Activated naive CD8-positive, alpha-beta T cell treated with anti-CD3 and anti-CD28 coated beads for 36 hours (primary cell): ENCODE measurements around the gene PPP6R1. TPM values are rescaled to one million over a fixed set of nuclear protein-coding genes. Genes with fewer than 3 reads are reported as not detected.

Experiments used
- DNase-seq: peaks from one replicate; pipeline ENCODE4 v3.0.0; 2021
- H3K27ac Mint-ChIP-seq: one replicate; pipeline ENCODE4 v1.8.0; 2022; ENCODE audit warnings: mild to moderate bottlenecking, moderate library complexity, mixed read lengths
- H3K27me3 Mint-ChIP-seq: one replicate; pipeline ENCODE4 v1.8.0; 2022; ENCODE audit warnings: mild to moderate bottlenecking, mixed read lengths
- H3K36me3 Mint-ChIP-seq: one replicate; pipeline ENCODE4 v1.8.0; 2021; ENCODE audit warnings: mild to moderate bottlenecking, mixed read lengths
- H3K4me1 Mint-ChIP-seq: one replicate; pipeline ENCODE4 v1.8.0; 2021; ENCODE audit warnings: mixed read lengths
- H3K4me3 Mint-ChIP-seq: one replicate; pipeline ENCODE4 v1.8.0; 2022; ENCODE audit warnings: mild to moderate bottlenecking, moderate library complexity, mixed read lengths
- H3K9me3 Mint-ChIP-seq: one replicate; pipeline ENCODE4 v1.8.0; 2022; ENCODE audit warnings: mixed read lengths
- total RNA-seq, 2 experiments: library from RNA; stranded (reverse); gene quantifications; one replicate each; pipeline ENCODE4 v1.2.3, GENCODE V29; 2021

The PPP6R1 gene, protein sequence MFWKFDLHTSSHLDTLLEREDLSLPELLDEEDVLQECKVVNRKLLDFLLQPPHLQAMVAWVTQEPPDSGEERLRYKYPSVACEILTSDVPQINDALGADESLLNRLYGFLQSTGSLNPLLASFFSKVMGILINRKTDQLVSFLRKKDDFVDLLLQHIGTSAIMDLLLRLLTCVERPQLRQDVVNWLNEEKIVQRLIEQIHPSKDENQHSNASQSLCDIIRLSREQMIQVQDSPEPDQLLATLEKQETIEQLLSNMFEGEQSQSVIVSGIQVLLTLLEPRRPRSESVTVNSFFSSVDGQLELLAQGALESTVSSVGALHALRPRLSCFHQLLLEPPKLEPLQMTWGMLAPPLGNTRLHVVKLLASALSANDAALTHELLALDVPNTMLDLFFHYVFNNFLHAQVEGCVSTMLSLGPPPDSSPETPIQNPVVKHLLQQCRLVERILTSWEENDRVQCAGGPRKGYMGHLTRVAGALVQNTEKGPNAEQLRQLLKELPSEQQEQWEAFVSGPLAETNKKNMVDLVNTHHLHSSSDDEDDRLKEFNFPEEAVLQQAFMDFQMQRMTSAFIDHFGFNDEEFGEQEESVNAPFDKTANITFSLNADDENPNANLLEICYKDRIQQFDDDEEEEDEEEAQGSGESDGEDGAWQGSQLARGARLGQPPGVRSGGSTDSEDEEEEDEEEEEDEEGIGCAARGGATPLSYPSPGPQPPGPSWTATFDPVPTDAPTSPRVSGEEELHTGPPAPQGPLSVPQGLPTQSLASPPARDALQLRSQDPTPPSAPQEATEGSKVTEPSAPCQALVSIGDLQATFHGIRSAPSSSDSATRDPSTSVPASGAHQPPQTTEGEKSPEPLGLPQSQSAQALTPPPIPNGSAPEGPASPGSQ
- 100 to 1,000 TPM; 226 to 227 TPM for total RNA-seq

DNA sequence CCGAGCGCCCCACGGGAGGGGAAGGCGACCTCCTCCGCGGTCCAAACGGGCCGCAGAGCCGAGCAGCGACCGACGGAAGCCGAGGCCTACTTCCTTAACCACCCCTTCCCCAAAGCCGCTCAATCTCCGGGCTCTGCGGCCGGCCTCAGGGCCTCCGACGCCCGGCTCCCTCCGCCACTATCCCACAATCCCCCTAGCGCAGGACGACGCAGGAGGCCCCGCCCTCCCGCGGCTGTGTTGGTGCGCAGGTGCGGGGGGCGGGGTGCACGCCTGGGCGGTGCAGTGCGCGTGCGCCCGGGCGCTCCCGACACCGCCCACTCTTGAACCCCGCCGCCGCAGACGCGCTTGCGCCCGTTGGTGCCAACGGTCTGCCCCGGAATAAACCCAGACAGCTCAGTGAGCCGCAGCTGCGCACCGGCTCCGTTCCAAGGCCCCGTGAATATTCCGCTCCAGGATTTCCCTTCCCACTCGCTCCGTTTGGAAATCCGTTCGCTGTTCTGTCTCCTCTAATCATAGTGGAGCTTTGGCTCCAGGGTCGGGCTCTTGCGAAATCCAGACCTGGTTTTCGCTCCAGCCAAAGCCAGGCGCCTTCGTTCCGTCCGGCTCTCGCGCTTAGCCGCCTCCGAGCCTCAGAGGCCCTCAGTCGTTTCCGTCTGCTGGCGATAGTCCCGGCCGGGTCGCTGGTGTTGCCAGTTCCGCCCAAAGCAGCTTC is at the start of gene PPP6R1:
Gene PPP6R1, minus strand, starts transcription at position 190 of the 712 bp plus-strand sequence. CDS start 11,914 bp downstream, outside the sequence.
- peaks cover 49% of the 10 kb centered on the region for H3K36me3 Mint-ChIP-seq
- H3K4me3 Mint-ChIP-seq, result peak within 1 kb of the TSS; percentile 100
- peak; percentile 98 for DNase-seq
- H3K9me3 Mint-ChIP-seq, result no peaks in the 10 kb centered on the region
- no peaks in the 10 kb centered on the region for H3K27me3 Mint-ChIP-seq
- peaks cover 30% of the 10 kb centered on the region for H3K4me1 Mint-ChIP-seq
- H3K27ac Mint-ChIP-seq, result peak within 1 kb of the TSS; percentile 98

DNA sequence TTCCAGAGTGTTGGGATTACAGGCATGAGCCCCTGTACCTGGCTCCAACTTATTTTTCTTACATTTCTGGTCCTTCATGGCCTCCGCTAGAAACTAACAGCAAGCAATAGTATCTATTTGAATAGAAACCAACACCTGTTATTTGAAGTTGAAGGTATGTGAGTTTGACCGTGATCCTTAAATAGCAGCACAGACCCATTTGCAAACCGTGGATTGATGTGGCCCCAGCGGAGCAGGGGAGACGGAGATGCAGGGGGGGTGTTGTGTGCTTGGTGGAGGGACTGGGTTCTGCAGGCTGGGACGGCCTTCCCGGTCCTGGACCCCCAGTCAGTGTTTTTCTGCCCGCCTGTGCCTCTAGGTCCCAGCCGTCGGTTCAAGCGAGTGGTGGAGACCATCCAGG is 49.5 kb upstream of the PPP6R1 start:
- Mint-ChIP-seq H3K27me3 (no peaks in the 10 kb centered on the region), H3K36me3 (peaks cover 5% of the 10 kb centered on the region), H3K4me3 (no peak overlapping the region), H3K4me1 (no peaks in the 10 kb centered on the region), H3K27ac (no peak overlapping the region), H3K9me3 (no peaks in the 10 kb centered on the region)
- DNase-seq, result no peak

DNA sequence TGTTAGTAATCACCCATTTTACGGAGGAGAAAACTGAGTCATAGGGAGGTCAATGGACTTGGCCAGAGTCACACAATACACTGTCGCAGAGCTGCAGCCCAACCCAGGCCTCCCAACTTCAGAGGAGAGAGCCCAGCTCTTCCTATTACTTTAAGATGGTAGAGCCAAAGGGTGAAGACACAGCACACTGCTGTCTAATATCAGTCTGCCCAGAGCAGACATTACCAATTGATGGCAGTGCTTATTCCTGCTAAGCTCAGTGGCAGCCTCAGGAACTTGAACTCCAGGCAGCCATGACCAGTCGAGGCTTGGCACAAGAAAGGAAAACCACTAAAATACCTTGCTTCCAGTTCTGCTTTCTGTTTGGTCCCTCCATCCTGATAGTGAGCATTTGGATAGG is 47.9 kb upstream of the PPP6R1 start:
- Mint-ChIP-seq H3K9me3 (no peaks in the 10 kb centered on the region), H3K4me1 (peaks cover 4% of the 10 kb centered on the region), H3K27ac (no peak overlapping the region), H3K27me3 (no peaks in the 10 kb centered on the region), H3K4me3 (no peak overlapping the region), H3K36me3 (peaks cover 5% of the 10 kb centered on the region)
- DNase-seq, result no peak

DNA sequence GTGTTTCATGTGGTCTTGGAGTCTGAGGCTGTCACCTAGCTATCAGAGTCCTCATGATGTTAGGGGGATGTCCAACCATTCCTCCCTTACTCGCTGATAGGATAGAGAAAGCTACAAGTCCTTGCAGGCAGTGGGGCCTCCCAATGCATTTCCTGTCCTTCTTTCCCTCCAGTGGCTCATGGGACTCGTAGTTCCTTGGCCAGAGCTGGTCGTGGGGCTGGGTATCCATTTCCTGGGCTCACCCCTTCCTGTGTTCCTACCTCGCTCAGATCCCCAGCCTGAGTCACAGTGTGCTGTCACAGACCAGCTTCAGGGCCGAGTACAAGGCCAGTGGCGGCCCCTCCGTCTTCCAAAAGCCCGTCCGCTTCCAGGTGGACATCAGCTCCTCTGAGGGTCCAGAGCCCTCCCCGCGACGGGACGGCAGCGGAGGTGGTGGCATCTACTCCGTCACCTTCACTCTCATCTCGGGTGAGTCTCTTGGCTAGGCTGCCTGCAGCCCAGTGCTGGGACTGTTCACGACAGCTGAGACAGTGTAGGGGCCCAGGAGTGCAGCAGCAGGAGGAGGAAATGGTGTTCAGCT is 47.3 kb upstream of the PPP6R1 start:
- Mint-ChIP-seq H3K27ac (no peak overlapping the region), H3K9me3 (no peaks in the 10 kb centered on the region), H3K27me3 (no peaks in the 10 kb centered on the region), H3K4me1 (peaks cover 4% of the 10 kb centered on the region), H3K4me3 (no peak overlapping the region), H3K36me3 (peaks cover 5% of the 10 kb centered on the region)
- no peak for DNase-seq

DNA sequence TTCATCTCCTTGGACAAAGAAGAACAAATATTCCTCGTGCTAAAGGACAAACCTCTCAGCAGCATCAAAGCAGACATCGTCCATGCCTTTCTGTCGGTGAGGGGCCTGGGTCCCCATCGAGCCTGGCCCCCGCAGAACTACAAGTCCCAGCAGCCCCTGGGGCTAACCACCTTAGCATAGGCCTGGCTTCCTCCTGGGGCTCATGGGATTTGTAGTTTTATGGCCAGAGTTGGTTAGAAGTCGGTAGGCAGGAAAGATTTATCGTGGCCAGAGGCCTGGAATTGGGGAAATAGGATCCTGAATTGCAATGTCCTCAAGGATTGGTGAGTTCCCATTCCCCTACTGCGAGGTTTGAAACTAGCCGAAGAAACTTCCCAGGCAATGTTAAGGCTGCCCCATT is 46.7 kb upstream of the PPP6R1 start:
- no peaks in the 10 kb centered on the region for H3K27me3 Mint-ChIP-seq
- H3K9me3 Mint-ChIP-seq, result no peaks in the 10 kb centered on the region
- H3K36me3 Mint-ChIP-seq, result peaks cover 5% of the 10 kb centered on the region
- peak; percentile 44 for DNase-seq
- H3K4me3 Mint-ChIP-seq, result no peak overlapping the region
- no peak overlapping the region for H3K27ac Mint-ChIP-seq
- H3K4me1 Mint-ChIP-seq, result peaks cover 4% of the 10 kb centered on the region

DNA sequence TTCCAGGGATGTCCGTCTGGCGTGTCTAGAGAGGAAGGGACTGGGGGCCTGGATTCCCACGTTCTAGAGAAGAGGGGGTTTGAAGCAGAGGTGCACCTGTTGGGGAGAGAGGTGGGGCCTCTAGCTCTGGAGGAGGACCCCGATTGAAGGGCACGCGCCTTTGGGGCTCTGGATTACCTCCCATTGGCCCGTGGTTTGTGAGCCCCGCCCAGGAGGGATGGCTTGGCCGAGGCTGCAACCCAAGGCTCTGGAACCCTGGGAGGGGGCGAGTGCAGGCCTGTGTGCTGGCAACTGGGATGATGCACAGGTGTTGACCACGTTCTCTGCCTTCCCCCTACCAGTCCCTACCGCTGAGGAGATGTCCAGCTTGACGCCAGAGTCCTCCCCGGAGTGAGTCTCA is 46.2 kb upstream of the PPP6R1 start:
- DNase-seq, result no peak
- Mint-ChIP-seq H3K4me1 (peaks cover 4% of the 10 kb centered on the region), H3K27ac (no peak overlapping the region), H3K27me3 (no peaks in the 10 kb centered on the region), H3K9me3 (no peaks in the 10 kb centered on the region), H3K36me3 (peaks cover 5% of the 10 kb centered on the region), H3K4me3 (no peak overlapping the region)

DNA sequence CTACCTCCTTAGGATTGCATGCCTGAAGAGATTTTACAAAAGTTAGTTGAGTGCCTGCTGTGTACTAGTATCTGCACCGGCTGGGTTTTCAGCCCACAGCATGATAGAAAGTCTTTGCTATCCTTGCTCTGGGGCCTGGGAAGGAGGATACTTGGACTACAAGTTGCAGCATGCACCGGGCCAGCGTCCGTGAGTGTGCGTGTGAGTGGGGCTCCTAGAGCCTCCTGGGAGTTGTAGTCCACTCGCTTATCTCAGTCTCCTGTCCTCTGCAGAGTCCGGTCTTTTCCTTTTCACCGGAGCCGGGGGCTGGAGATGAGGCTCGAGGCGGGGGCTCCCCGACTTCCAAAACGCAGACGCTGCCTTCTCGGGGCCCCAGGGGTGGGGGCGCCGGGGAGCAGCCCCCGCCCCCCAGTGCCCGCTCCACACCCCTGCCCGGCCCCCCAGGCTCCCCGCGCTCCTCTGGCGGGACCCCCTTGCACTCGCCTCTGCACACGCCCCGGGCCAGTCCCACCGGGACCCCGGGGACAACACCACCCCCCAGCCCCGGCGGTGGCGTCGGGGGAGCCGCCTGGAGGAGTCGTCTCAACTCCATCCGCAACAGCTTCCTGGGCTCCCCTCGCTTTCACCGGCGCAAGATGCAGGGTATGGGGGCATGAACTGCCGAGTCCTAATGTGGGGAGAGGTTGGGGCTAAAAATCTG is 45.6 kb upstream of the PPP6R1 start:
- peak; percentile 38 for DNase-seq
- H3K36me3 Mint-ChIP-seq, result peaks cover 5% of the 10 kb centered on the region
- H3K9me3 Mint-ChIP-seq, result no peaks in the 10 kb centered on the region
- H3K4me1 Mint-ChIP-seq, result peaks cover 4% of the 10 kb centered on the region
- H3K27me3 Mint-ChIP-seq, result no peaks in the 10 kb centered on the region
- no peak overlapping the region for H3K4me3 Mint-ChIP-seq
- no peak overlapping the region for H3K27ac Mint-ChIP-seq

DNA sequence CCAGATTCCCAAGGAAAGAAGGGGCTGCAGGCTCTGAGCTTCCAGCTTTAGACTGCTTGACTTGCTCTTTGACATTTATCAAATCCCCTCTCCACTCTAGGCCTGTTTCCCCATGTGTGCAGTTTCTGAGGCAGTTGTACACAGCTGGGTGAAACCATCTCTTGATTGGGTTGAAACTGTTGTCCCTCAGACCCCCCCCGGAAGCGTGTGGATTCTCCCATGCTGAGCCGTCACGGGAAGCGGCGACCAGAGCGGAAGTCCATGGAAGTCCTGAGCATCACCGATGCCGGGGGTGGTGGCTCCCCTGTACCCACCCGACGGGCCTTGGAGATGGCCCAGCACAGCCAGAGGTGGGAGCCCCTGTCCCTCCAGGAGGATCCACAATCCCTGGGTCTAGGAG is 44.7 kb upstream of the PPP6R1 start:
- Mint-ChIP-seq H3K9me3 (no peaks in the 10 kb centered on the region), H3K4me1 (peaks cover 4% of the 10 kb centered on the region), H3K36me3 (peaks cover 5% of the 10 kb centered on the region), H3K27ac (no peak overlapping the region), H3K4me3 (no peak overlapping the region), H3K27me3 (no peaks in the 10 kb centered on the region)
- DNase-seq, result no peak

DNA sequence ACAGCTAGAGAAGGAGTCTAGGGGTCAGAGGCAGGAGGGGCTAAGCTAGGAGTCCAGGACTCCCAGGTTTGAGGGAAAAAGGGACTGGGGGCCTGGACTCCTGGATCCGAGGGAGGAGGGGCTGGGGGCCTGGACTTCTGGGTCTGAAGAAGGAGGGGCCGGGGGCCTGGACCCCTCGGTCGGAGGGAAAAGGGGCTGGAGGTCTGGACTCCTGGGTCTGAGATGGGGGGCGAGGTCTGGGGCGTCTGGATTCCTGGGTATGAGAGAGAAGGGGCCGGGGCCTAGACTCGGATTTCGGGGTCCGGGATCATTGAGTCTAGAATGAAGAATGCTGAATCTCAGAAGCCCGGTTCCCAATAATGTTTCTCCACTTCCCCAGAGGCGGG is 43.5 kb upstream of the PPP6R1 start:
- H3K4me1 Mint-ChIP-seq, result peaks cover 4% of the 10 kb centered on the region

DNA sequence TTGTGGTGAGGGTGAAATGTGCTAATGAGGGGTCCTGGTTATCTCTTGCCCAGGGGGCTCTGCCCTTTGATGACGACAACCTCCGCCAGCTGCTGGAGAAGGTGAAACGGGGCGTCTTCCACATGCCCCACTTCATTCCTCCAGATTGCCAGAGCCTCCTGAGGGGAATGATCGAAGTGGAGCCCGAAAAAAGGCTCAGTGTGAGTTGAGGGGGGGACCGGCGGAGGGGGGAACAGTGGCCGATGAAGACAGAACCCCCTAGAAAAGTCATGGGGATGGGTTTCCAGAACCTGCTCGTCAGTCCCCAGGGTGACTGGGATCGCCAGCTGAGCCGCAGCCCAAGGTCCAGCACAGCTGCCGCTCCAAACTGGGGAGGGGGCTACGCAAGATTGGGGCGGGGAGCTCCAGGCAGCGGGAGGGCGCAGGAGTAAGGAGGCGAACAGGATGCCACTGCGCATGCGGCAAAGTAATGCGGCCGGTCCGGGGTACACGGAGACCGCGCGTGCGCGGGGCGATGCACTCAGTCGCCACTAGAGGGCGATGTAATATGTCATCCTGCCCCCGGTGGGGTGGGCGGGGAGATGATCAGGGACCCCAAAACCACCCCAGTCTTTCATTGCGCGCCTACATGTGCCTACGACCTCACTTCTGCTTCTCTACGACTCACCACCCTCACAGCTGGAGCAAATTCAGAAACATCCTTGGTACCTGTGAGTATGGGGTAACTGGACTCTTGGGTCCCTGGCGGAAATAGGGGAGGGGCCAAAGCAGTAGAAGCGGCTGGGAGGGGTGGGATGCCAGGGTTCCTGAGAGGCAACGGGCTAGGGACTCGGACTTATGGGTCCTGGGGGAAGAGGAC is 42.9 kb upstream of the PPP6R1 start:
- peak overlapping the region; percentile 87 for H3K27ac Mint-ChIP-seq
- peaks cover 4% of the 10 kb centered on the region for H3K4me1 Mint-ChIP-seq
- peak; percentile 93 for DNase-seq
- peak overlapping the region; percentile 82 for H3K4me3 Mint-ChIP-seq
- H3K27me3 Mint-ChIP-seq, result no peaks in the 10 kb centered on the region
- H3K36me3 Mint-ChIP-seq, result peaks cover 5% of the 10 kb centered on the region
- no peaks in the 10 kb centered on the region for H3K9me3 Mint-ChIP-seq

More for the DNA sequence above, 43.5 kb upstream of the PPP6R1 start:
- H3K36me3 Mint-ChIP-seq, result peaks cover 5% of the 10 kb centered on the region
- no peaks in the 10 kb centered on the region for H3K9me3 Mint-ChIP-seq
- H3K4me3 Mint-ChIP-seq, result peak overlapping the region; percentile 82
- DNase-seq, result no peak
- peak overlapping the region; percentile 87 for H3K27ac Mint-ChIP-seq
- H3K27me3 Mint-ChIP-seq, result no peaks in the 10 kb centered on the region

DNA sequence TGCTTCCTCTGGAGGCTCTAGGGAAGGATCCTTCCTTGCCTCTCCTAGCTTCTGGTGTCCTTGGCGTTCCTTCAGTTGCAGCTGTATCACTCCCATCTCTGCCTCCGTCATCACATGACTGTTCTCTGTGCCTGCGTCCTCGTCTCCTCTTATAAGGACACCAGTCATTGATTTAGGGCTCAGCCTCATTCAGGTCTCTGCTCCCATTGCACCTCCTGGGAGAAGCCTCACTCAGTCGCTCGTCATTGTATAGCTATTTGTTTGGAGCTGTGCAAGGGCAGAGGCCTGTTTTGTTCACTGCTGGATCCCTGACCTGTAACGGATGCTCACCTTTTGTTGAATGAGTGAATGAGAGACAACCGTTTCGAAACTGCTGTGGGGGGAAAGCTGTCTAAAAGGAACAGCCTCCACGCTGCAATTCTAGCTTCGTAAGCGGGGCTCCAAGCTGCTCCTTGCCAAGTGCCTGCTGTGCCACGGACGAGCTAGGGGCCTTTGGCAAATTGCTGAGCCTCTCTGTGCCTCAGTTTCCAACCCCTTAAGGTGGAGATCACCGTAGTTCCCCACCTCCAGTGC is 42.2 kb upstream of the PPP6R1 start:
- H3K27ac Mint-ChIP-seq, result no peak overlapping the region
- H3K9me3 Mint-ChIP-seq, result no peaks in the 10 kb centered on the region
- no peak for DNase-seq
- peaks cover 2% of the 10 kb centered on the region for H3K36me3 Mint-ChIP-seq
- H3K27me3 Mint-ChIP-seq, result no peaks in the 10 kb centered on the region
- H3K4me3 Mint-ChIP-seq, result peak overlapping the region; percentile 82
- H3K4me1 Mint-ChIP-seq, result peaks cover 6% of the 10 kb centered on the region

DNA sequence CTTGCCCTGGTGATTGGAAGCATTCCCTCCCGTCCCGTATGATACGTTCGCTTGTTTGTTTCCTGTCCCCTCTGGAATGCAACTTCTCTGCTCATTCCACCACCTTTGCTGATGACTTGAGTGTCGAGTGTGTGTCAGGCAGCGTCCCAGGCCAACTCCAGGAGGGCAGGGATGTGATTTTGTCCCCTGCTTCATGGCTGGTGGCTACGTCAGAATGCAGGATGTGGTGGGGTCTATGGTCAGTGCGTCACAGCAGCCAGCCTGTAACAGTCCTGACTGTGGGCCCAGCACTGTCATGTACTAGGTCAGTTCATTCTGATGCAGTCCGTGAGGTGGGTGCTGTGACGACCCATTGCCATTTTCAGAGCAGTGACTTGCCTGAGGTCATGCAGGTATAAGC is 41.2 kb upstream of the PPP6R1 start:
- Mint-ChIP-seq H3K9me3 (no peaks in the 10 kb centered on the region), H3K27me3 (no peaks in the 10 kb centered on the region), H3K4me3 (no peak overlapping the region), H3K27ac (no peak overlapping the region), H3K36me3 (no peaks in the 10 kb centered on the region), H3K4me1 (peaks cover 7% of the 10 kb centered on the region)
- DNase-seq, result no peak

DNA sequence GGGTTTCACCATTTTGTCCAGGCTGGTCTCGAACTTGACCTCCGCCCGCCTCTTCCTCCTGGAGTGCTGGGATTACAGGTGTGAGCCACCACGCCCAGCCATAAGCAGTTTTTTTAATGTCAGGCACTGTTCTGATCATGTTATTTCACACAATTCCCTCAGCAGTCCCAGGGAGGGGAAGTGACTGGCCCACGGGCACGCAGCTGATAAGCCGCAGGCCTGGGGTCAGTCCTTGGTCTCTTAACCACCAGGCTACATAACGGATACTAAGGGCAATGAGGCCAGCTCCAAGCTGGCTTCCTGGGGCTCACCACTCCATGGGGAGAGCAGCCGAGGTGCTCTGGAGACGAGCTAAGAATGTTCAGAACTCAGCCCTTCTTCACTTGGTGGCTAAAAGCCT is 38.5 kb upstream of the PPP6R1 start:
- Mint-ChIP-seq H3K4me1 (peaks cover 7% of the 10 kb centered on the region), H3K4me3 (no peak overlapping the region), H3K27me3 (no peaks in the 10 kb centered on the region), H3K36me3 (no peaks in the 10 kb centered on the region), H3K9me3 (no peaks in the 10 kb centered on the region), H3K27ac (no peak overlapping the region)
- DNase-seq, result no peak
